Measurements from ENCODE around the gene TBC1D1.

DNA sequence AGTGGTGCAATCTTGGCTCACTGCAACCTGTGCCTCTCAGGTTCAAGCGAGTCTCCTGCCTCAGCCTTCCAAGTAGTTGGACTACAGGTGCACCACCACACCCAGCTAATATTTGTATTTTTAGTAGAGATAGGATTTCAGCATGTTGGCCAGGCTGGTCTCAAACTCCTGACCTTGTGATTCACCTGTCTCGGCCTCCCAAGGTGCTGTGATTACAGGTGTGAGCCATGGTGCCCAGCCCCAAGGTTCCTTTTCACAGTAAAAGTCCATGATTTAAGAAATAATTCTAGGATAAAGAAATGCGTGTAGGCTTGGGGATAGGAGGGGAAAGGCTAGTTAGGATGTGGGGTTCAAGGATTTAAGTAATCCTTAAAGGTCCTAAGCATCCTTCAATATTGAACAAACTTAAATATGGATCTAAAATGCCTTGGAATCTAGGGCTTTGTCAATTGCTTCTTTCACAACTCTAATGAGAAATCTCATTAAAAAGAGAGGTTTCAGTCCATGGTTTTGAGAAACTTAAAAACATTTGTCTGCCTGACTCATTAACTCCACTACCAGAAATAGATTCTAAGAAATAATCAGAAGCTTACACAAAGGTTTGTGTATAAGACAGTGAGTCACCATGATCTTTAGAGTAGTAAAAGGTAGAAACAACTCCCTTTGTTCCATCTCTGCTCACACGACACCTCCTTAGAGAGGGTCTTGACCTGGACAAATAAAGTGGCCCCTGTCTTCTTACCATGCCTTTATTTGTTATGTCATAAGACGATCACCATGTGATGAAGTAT is 272.5 kb downstream of the TBC1D1 start:
- TF ChIP-seq, protein P1, sequence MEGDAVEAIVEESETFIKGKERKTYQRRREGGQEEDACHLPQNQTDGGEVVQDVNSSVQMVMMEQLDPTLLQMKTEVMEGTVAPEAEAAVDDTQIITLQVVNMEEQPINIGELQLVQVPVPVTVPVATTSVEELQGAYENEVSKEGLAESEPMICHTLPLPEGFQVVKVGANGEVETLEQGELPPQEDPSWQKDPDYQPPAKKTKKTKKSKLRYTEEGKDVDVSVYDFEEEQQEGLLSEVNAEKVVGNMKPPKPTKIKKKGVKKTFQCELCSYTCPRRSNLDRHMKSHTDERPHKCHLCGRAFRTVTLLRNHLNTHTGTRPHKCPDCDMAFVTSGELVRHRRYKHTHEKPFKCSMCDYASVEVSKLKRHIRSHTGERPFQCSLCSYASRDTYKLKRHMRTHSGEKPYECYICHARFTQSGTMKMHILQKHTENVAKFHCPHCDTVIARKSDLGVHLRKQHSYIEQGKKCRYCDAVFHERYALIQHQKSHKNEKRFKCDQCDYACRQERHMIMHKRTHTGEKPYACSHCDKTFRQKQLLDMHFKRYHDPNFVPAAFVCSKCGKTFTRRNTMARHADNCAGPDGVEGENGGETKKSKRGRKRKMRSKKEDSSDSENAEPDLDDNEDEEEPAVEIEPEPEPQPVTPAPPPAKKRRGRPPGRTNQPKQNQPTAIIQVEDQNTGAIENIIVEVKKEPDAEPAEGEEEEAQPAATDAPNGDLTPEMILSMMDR (IDR thresholded peaks at IDR 0.05): no peak
- no peak for TF ChIP-seq POLR2A (IDR thresholded peaks at IDR 0.05)

All from vagina (tissue), 2 donors.